A673 (cell line): ENCODE data around the gene HDAC1. TPM values are rescaled to one million over a fixed set of nuclear protein-coding genes. Genes with fewer than 3 reads are reported as not detected.
"Not testable (repeated sequence)": the region's sequence is repeated elsewhere in the genome, so short reads cannot be mapped to it uniquely, and the experiment has no call there.

Source experiments
- BruUV-seq: library from RNA; stranded (reverse); fragments of 400-500 nt; replicated peaks from 2 replicates; lab custom pipeline; 2021; lab: Mats Ljungman, UMichigan
- CTCF ChIA-PET: fragments of 300-600 bp; sonication (Branson Sonifier 250); formaldehyde crosslinking; loops from one replicate; lab custom pipeline; 2022; ENCODE audit warnings: antibody characterized with exemption; lab: Charles Lee
- POLR2A ChIA-PET: fragments of 300-600 bp; sonication (Branson Sonifier 250); formaldehyde crosslinking; loops from one replicate; lab custom pipeline; 2022; ENCODE audit warnings: antibody characterized with exemption; ENCODE audit not compliant: low non-redundant PET; lab: Charles Lee
- DNase-seq: peaks from one replicate; pipeline ENCODE4 v3.0.0-alpha.2; 2015; ENCODE audit warnings: low spot score
- H3K27ac ChIP-seq: fragments of 200-600 bp; sonication (generic); 2 replicates; pipeline ENCODE4 v1.5.1; 2016; ENCODE audit warnings: mixed run types, low read depth, mild to moderate bottlenecking, mixed read lengths, antibody characterized with exemption, low read length; ENCODE audit not compliant: poor library complexity, severe bottlenecking
- H3K27me3 ChIP-seq: fragments of 200-600 bp; sonication (generic); replicated peaks from 2 replicates; pipeline ENCODE4 v1.6.1; 2017; ENCODE audit warnings: mixed run types, low read depth, mild to moderate bottlenecking, mixed read lengths, antibody characterized with exemption, low read length; ENCODE audit not compliant: insufficient read depth, poor library complexity
- H3K36me3 ChIP-seq: fragments of 200-600 bp; sonication (generic); 2 replicates; pipeline ENCODE4 v1.6.1; 2016; ENCODE audit warnings: mixed run types, mild to moderate bottlenecking, mixed read lengths, antibody characterized with exemption, low read length; ENCODE audit not compliant: insufficient read depth, poor library complexity, severe bottlenecking
- H3K4me1 ChIP-seq: fragments of 200-600 bp; sonication (generic); 2 replicates; pipeline ENCODE4 v1.6.1; 2017; ENCODE audit warnings: mixed run types, mild to moderate bottlenecking, mixed read lengths, antibody characterized with exemption, low read length; ENCODE audit not compliant: insufficient read depth, poor library complexity, severe bottlenecking
- H3K4me3 ChIP-seq: fragments of 200-600 bp; sonication (generic); 2 replicates; pipeline ENCODE4 v1.5.1; 2016; ENCODE audit warnings: low read depth, mixed run types, mild to moderate bottlenecking, mixed read lengths, low read length; ENCODE audit not compliant: poor library complexity, severe bottlenecking
- H3K9me3 ChIP-seq: fragments of 200-600 bp; sonication (generic); 2 replicates; pipeline ENCODE4 v1.6.1; 2016; ENCODE audit warnings: mixed run types, low read depth, mild to moderate bottlenecking, mixed read lengths, antibody characterized with exemption, low read length; ENCODE audit not compliant: poor library complexity, severe bottlenecking
- EZH2 ChIP-seq: fragments of 200-600 bp; sonication (generic); IDR thresholded peaks from 2 replicates; pipeline ENCODE4 v1.6.1; 2017; ENCODE audit warnings: borderline replicate concordance, low read depth, mild to moderate bottlenecking, mixed read lengths, antibody characterized with exemption, low read length; ENCODE audit not compliant: poor library complexity, severe bottlenecking
- intact Hi-C: fragments of 100-400 bp; cut with micrococcal nuclease; formaldehyde crosslinking; loops from one replicate; pipeline ENCODE4 v1.10.0; 2022; ENCODE audit not compliant: unreplicated experiment
- total RNA-seq: library from RNA; stranded (reverse); gene quantifications from 2 replicates; pipeline ENCODE4 v1.2.3, GENCODE V29; 2021
- TF ChIP-seq, protein P1 (sequence below): fragments of 300-800, 200-600 bp; sonication (generic); conservative IDR thresholded peaks from 2 replicates; pipeline ENCODE4 v1.5.1; 2017; ENCODE audit warnings: low read depth, mild to moderate bottlenecking, antibody characterized with exemption, low read length, moderate library complexity, mixed read lengths

Gene HDAC1
- total RNA-seq, 1 experiment from 2014 or later: 195 TPM

- H3K4me1 ChIP-seq: peaks cover 8% of the 10 kb centered on the region
- H3K9me3 ChIP-seq: peaks cover 5% of the 10 kb centered on the region
- H3K27me3 ChIP-seq: no peaks in the 10 kb centered on the region
- no peak for DNase-seq
- POLR2A ChIA-PET: interaction anchor here (0.7 kb wide), 1 partner anchor 22 kb away, joined by 3 read pairs; no protein-coding TSS in a partner anchor
- BruUV-seq: TSS peak; percentile 25
- H3K4me3 ChIP-seq: no peak overlapping the region
- TF ChIP-seq, protein P1, sequence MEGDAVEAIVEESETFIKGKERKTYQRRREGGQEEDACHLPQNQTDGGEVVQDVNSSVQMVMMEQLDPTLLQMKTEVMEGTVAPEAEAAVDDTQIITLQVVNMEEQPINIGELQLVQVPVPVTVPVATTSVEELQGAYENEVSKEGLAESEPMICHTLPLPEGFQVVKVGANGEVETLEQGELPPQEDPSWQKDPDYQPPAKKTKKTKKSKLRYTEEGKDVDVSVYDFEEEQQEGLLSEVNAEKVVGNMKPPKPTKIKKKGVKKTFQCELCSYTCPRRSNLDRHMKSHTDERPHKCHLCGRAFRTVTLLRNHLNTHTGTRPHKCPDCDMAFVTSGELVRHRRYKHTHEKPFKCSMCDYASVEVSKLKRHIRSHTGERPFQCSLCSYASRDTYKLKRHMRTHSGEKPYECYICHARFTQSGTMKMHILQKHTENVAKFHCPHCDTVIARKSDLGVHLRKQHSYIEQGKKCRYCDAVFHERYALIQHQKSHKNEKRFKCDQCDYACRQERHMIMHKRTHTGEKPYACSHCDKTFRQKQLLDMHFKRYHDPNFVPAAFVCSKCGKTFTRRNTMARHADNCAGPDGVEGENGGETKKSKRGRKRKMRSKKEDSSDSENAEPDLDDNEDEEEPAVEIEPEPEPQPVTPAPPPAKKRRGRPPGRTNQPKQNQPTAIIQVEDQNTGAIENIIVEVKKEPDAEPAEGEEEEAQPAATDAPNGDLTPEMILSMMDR: no peak
- H3K36me3 ChIP-seq: no peaks in the 10 kb centered on the region
- intact Hi-C loops: no loop called here
- H3K27ac ChIP-seq: no peak overlapping the region
- CTCF ChIA-PET: no interaction called here
Observed at GRCh38 chr1:32352831-32353383, 61.0 kb downstream of the HDAC1 start.

DNA sequence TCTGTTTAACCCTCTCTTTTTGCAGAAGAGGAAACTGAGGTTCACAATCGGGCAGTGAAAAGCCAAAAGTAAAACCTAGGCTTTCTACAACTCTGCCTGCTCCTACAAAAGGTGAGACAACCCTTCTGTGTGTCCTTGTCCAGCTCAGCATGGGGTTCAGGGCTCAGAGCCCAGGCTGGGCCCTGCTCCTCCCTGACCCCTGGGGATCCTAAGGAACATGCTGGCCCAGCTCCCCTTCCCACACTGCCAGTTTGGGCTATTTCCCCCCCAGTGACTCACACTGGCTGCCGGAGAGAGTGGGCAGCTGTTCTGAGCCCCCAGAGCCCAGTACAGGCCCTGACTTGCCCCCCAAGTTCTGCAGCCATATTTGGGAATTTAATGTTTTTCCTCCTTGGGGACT is 61.5 kb downstream of the HDAC1 start:
- Histone ChIP-seq H3K4me1 (peaks cover 8% of the 10 kb centered on the region), H3K27me3 (no peaks in the 10 kb centered on the region), H3K9me3 (peaks cover 5% of the 10 kb centered on the region), H3K27ac (no peak overlapping the region), H3K36me3 (no peaks in the 10 kb centered on the region), H3K4me3 (no peak overlapping the region)
- TF ChIP-seq, protein P1: no peak
- no peak for TF ChIP-seq EZH2
- ChIA-PET POLR2A (no interaction called here), CTCF (no interaction called here)
- intact Hi-C loops: no loop called here
- no peak for DNase-seq
- BruUV-seq: no TSS peak

- ChIA-PET CTCF (no interaction called here), POLR2A (no interaction called here)
- H3K36me3 ChIP-seq: no peaks in the 10 kb centered on the region
- peaks cover 5% of the 10 kb centered on the region for H3K9me3 ChIP-seq
- H3K4me1 ChIP-seq: peaks cover 8% of the 10 kb centered on the region
- intact Hi-C loops: no loop called here
- TF ChIP-seq EZH2: no peak
- TF ChIP-seq, protein P1: no peak
- no peak for DNase-seq
- H3K27me3 ChIP-seq: no peaks in the 10 kb centered on the region
- no TSS peak for BruUV-seq
- H3K4me3 ChIP-seq: no peak overlapping the region
- H3K27ac ChIP-seq: no peak overlapping the region
Observed at GRCh38 chr1:32353886-32354570, 62.1 kb downstream of the HDAC1 start.

DNA sequence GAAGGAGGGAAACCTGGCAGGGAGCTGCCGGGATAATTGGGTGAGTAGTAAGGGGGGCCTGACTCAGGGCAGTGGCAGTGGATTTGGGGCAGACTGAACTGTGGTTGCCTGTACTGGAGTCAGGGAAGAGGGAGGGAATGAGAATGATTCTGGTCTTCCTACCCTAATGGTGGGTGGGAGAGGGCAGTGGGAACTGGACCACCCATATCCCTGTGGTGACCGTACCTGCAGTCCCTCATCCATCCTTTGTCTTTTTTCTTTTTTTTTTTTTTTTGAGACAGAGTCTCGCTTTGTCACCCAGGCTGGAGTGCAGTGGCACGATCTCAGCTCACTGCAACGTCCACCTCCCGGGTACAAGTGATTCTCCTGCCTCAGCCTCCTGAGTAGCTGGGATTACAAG is 63.9 kb downstream of the HDAC1 start:
- H3K36me3 ChIP-seq, H3K9me3 ChIP-seq, BruUV-seq, CTCF ChIA-PET, DNase-seq, H3K4me3 ChIP-seq, intact Hi-C loops, H3K4me1 ChIP-seq, H3K27ac ChIP-seq, H3K27me3 ChIP-seq: not testable (repeated sequence)
- POLR2A ChIA-PET: interaction anchor here (0.7 kb wide), 1 partner anchor 9 kb away, joined by 14 read pairs; no protein-coding TSS in a partner anchor
